Upper lobe of left lung (tissue), 4 donors: ENCODE data around the gene BABAM2.

ENCODE experiments used
- EP300 ChIP-seq, 4 donors: sonication (generic); formaldehyde crosslinking; IDR thresholded peaks; one replicate each; pipeline ENCODE4 v1.5.1; 2017; ENCODE audit warnings: antibody characterized with exemption in 4 of 4, control low read depth in 2 of 4
- POLR2A ChIP-seq, 4 donors: fragments of 450-650 bp; IDR thresholded peaks; one replicate each; pipeline ENCODE4 v1.5.1; 2016 to 2017; ENCODE audit warnings: antibody characterized with exemption in 4 of 4, mild to moderate bottlenecking in 2 of 4
- TF ChIP-seq, protein P1 (sequence below), 6 experiments: fragments of 450-650 bp in 4 of 6; fragments of 200-600 bp in 2 of 6; sonication (generic) in 2 of 6; IDR thresholded peaks; one replicate each; pipeline ENCODE4 v1.5.1; 2016 to 2019; ENCODE audit warnings: antibody characterized with exemption in 6 of 6

DNA sequence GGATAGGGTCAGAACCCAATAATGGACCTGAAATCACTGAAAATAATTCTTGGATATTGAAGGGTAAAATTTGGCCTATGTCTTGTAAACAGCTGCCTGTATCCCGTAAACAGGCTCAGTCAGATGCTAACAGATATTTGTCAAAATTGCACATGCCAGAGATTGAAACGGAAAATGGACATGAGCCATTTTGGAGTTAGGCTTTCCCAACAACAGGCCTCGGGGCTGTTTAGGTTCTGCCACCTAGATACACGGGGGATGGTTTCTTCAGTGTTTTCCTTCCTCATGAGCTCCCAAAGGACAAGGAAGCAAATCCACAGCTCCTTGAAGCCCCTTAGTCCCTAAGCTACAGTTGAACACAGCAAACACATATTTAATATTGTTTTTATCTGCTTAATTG, 297.9 kb downstream of the BABAM2 start:
- no peak for TF ChIP-seq EP300 (IDR thresholded peaks at IDR 0.05)
- TF ChIP-seq, protein P1, sequence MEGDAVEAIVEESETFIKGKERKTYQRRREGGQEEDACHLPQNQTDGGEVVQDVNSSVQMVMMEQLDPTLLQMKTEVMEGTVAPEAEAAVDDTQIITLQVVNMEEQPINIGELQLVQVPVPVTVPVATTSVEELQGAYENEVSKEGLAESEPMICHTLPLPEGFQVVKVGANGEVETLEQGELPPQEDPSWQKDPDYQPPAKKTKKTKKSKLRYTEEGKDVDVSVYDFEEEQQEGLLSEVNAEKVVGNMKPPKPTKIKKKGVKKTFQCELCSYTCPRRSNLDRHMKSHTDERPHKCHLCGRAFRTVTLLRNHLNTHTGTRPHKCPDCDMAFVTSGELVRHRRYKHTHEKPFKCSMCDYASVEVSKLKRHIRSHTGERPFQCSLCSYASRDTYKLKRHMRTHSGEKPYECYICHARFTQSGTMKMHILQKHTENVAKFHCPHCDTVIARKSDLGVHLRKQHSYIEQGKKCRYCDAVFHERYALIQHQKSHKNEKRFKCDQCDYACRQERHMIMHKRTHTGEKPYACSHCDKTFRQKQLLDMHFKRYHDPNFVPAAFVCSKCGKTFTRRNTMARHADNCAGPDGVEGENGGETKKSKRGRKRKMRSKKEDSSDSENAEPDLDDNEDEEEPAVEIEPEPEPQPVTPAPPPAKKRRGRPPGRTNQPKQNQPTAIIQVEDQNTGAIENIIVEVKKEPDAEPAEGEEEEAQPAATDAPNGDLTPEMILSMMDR (IDR thresholded peaks at IDR 0.05) = no peak
- no peak for TF ChIP-seq POLR2A (IDR thresholded peaks at IDR 0.05)
